Activated CD4-positive, CD25-positive, alpha-beta regulatory T cell treated with anti-CD3 and anti-CD28 coated beads, Interleukin-2, amount 50 U/mL, for 24 hours (primary cell): Measurements from ENCODE around the gene ADAMTS17.
"Not testable (repeated sequence)": the region's sequence is repeated elsewhere in the genome, so short reads cannot be mapped to it uniquely, and the experiment has no call there.

ENCODE experiments used
- ATAC-seq, 2 donors: fragments of 150-1000 bp; cut with Tn5 transposase; one replicate each; pipeline ENCODE4 v1.10.0; 2021; ENCODE audit warnings: mild to moderate bottlenecking in 1 of 2, moderate library complexity in 1 of 2

The ADAMTS17 gene

GRCh38 chr15:100341750-100342560 lies at the start of gene ADAMTS17:
TSS of gene ADAMTS17 (minus strand) at chr15:100341975. CDS start at chr15:100341899, 76 bp downstream.
- ATAC-seq, result peak; percentile 99

DNA sequence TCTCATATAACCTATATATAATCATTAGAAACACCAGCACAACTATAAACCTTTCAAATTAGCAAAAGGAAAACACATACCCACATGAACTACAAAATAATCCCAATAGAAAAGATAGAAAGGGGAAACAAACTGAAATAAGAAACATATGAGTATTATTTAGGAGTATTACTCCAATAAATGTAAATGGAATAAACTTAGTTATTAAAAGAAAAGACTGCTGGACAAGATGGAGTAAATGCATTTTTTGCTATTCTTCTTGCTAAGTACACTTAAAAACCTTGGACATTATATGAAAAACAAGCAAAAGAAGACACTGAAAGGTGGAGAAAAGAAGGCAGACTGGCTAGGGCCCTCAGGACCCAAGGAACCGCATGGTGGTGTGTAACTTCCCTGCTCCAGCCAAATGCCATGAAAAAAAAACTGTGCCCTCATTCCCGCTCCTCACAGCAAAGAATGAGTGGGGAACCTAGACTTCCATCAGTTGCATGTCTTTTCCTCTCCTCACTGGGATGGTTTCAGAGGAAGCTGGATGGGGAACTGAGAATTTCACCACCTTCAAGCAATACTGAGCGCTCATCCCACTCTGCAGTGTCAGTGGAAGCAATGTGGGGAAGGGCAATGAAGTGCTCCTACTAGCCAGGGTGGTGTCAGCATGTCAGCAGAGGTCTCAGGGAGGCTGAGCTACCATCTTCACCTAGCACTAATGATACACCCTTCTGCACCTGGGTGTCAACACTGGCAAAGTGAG lies 43.7 kb upstream of the ADAMTS17 start:
- ATAC-seq, result no peak

DNA sequence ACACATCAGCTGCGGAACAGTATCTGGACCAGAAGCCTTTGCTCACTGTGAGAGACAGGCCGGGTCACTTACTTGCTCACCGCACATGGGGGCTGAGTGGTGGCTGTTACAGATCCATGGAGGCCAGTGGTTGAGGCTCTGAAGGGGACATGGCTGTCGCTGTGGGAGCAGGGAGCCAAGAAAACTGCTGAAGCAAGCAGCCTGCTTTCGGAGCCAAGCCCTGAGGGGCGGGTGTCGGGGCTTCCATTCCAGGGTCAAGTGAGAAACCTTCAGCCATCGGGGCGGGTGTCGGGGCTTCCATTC lies 42.3 kb upstream of the ADAMTS17 start:
- no peak for ATAC-seq

DNA sequence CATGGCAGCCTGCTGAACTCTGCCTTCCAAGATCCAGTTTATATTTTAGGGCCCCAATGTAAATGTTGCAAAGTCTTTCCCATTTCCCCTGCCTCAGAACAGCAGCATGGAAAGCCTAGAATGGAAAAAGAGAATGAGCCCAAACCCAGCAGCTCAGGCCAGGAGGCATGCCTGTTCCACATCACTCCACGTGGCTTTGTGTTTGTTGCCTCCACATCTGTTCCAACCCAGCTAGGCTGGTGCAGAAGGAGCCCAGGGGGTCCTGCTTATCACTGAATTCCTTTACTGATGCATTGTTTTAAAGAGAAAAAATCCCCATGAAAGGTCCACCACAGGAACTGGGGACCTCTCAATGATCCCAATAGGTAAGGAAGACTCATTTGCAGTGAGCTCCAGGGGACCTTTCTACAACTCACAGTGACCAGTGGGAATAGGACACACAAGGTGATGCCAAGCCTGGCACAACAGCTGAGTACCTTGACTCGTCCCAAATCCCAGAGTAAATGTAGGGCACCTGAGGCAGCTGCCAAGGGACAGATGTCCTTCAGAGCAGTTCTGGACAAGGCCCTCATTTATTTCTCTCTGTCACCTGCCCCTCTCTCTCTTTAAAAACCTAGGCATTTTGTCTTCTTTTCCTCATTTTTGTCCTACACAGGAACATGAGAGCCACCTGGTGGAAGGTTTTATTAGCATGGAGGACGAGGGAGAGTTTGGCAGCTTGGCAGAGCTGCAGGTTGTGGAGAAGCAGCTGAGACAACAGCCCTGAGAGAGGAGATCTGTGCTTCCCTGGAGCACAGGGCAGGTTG lies 41.7 kb upstream of the ADAMTS17 start:
- ATAC-seq, result no peak

DNA sequence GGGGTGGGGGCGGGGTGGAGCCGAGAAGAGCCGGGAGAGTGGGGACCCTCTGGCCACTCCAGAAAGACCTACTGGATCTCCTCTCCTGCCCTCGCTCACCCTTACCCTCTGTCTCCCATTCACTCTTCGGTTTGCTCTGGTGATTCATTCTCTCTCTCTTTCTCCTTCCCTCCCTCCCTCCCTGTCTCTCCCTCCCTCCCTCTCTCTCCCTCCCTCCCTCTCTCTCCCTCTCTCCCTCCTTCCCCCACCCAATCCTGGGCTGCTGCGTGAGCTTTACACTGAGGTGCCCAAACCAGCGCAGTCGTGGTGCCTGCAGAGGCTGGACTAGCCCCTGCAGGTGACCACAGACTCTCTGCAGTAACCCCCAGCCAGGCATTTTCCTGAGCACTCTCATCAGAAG lies 32.2 kb upstream of the ADAMTS17 start:
- ATAC-seq, result no peak

DNA sequence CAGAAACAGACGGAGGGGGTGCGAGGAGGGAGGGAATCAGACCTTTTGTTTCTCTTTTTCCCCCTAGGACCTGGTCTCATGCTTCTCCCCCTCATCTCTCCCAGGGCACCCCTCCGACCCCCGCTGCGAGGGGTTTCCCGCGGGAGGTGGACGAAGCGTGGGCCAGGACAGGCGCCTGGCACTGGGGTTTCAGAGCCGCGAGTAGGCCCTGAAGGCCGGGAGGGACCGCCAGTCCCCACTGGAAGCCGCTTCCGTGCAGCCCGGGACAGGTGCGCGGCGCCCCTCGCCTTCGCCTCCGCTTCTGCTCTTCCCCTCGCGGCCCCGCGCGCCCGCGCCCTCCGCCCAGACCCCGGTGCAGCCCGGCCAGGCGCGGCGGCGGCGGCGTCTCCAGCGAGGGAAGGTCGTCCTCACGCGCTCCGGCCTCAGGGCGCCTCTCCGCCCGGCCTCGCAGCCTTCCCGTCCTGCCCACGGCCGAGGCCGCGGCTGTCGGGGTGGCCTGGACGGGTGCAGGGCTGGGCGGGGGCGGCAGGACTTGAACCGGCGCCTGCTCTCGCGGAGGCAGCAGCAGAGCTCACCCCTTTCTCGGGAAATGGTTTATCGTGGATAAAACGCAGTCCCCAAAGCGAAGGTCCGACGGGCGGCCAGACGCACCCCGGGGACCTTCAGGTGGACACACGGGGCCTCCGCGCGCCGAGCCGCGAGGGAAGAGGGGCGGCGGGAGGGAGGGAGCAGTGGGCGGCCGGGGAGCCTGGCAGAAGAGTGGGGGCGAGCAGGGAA lies 31.5 kb upstream of the ADAMTS17 start:
- no peak for ATAC-seq

DNA sequence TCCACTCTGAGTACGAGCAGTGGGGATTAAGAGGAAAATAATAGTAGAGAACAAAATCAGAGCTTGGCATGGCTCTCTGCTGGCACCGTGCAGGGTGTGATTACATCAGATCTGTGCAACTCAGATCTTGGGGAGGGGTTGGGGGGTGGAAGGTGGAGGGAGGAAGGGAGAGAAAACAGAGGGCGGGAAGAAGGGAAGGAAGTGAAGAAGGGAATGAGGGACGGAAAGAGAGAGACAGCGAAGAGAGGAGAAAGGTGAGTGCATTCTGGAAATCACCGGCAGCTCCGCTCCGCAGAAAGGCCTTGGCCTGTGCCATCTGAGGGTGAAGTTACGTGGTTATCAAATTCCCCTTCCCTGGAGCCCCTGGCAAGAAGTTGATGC lies 31.0 kb upstream of the ADAMTS17 start:
- no peak for ATAC-seq

GRCh38 chr15:100355342-100355741 lies 13.6 kb upstream of the ADAMTS17 start:
- no peak for ATAC-seq

GRCh38 chr15:100353449-100353848 lies 11.7 kb upstream of the ADAMTS17 start:
- no peak for ATAC-seq

DNA sequence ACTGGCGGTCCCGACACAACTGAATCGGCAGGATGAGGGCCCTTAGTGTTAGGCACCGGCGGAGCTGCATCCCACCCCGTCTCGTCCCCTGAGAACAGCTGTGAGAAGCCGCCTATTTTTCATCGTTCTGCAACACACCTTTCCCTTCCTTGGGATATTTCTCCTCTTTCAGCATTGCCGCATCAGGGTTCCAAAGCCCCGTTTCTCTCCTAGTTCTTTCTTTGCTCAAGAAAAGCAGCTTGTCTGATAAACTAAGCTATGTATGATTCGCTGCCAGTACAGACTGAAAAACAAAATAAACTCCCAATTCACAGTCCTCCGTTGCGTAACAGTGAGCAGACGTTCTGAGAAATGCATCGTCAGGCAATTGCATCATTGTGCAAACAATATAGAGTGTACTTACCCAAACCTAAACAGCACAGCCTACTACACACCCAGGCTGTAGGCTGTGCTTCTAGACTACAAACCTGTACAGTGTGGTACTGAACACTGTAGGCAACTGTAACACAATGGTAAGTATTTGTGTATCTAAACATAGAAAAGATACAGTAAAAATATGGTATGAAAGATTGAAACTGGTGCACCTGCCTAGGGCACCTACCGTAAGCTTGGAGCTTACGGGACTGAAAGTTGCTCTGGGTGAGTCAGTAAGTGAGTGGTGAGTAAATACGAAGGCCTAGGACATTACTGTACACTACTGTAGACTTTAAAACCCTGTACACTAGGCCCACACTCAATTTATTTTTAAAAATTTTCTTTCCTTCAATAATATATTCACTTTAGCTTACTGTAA lies 8.9 kb upstream of the ADAMTS17 start:
- no peak for ATAC-seq

- peak; percentile 97 to 98 for ATAC-seq
Observed at GRCh38 chr15:100349696-100350433, 8.1 kb upstream of the ADAMTS17 start.

DNA sequence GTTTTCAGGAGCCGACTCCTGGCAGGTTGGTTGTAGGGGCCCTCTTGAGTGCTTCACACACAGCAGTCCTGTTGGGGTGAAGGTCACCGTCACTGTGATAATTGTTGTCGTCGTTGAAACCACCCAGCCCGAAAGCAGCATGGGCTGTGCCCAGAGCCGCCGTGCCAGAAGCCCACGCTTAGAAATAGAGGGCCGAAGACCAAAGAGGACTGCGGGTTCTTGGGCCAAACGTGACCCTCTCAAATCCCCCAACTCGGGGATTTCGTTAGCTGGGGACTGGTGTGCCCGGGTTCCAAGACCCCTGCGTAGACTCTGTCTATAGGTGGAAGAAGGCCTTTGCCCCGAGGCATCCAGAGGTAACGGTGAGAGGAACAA lies 7.5 kb upstream of the ADAMTS17 start:
- no peak for ATAC-seq

DNA sequence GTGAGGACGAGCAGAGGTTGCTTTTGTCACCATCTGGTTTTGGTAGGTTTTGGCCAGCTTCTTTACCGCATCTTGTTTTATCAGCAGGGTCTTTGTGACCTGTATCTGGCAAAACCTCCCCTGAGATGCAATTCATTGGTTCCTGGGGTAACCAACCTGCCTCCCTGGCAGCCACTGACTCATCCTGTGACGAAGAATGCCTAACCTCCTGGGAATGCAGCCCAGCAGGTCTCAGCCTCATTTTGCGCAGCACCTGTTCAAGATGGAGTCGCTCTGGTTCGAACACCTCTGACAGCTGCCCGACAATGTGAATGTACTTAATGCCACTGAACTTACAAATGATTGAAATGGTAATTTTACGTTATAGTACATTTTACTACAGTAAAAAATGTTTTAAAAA lies 6.8 kb upstream of the ADAMTS17 start:
- no peak for ATAC-seq

- no peak for ATAC-seq
Observed at GRCh38 chr15:100346866-100347512, 5.2 kb upstream of the ADAMTS17 start.

DNA sequence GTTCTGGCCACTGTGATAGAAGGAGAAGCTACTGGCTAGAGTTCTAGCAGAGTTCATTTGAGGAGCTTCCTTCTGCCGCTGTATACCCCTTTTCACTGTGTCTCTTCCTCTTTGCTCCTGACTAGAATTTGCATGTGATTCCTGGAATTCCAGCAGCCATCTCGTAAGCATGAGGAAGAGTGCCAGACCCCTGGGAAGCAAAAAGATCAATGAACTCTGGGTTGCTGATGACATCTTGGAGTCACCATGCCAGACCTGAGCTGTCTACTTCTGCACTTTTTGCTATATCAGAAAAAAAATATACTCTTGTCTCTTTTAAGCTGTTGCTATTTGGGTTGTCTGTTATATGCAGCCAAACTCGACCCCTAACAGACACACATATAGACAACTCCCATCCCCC lies 3.7 kb upstream of the ADAMTS17 start:
- no peak for ATAC-seq

GRCh38 chr15:100343251-100343650 lies 1.5 kb upstream of the ADAMTS17 start:
- no peak for ATAC-seq

GRCh38 chr15:100341239-100341749 lies 481 bp downstream of the ADAMTS17 start:
- ATAC-seq, result peak; percentile 5 to 13

GRCh38 chr15:100340721-100341238 lies 995 bp downstream of the ADAMTS17 start:
- no peak for ATAC-seq

- ATAC-seq, result no peak
Observed at GRCh38 chr15:100339999-100340398, 1.8 kb downstream of the ADAMTS17 start.

DNA sequence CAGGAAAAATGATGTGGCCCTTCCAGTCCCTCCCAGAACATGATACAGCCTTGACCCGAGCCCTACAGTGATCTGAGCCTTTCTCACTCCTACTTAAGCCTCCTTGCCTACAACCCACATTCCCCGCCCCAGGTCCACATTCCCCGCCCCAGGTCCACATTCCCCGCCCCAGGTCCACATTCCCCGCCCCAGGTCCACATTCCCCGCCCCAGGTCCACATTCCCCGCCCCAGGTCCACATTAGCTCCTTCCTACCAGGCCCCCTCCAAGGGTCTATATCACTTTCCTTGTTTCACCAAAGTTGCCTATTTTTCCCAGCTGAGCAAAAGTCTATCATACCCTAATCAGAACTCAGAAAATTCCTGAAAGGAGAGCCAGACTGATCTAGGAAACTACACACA lies 2.3 kb downstream of the ADAMTS17 start:
- not testable (repeated sequence) for ATAC-seq
